HepG2 (cell line): Measurements from ENCODE around the gene AFF2. TPM values are rescaled to one million over a fixed set of nuclear protein-coding genes. Genes with fewer than 3 reads are reported as not detected.

Experiments used
- ATAC-seq: fragments of 200-7000 bp; cut with Tn5 transposase; 3 replicates; pipeline ENCODE4 v1.9.1; 2020; ENCODE audit warnings: mild to moderate bottlenecking, moderate library complexity
- BruUV-seq: library from RNA; stranded (reverse); fragments of 400-500 nt; replicated peaks from 2 replicates; lab custom pipeline; 2021; lab: Mats Ljungman, UMichigan
- CTCF ChIA-PET: fragments of 300-600 bp; formaldehyde crosslinking; extraction: SDS; loops from one replicate; lab custom pipeline; 2021; ENCODE audit warnings: low total read pairs, inconsistent platforms, low intra/inter-chr PET ratio; lab: Yijun Ruan, JAX
- POLR2A ChIA-PET: fragments of 350-600 bp; sonication (Branson Sonifier 250); formaldehyde crosslinking; loops from one replicate; lab custom pipeline; 2020; ENCODE audit warnings: antibody characterized with exemption, inconsistent platforms; lab: Yijun Ruan, JAX
- DNase-seq: peaks from one replicate; pipeline ENCODE4 v3.0.0-alpha.2; 2015; ENCODE audit warnings: low spot score
- FAIRE-seq: peaks from 3 replicates; lab custom pipeline; 2011; peaks lifted over from hg19 to GRCh38; lab: Jason Lieb, UNC
- H2AFZ ChIP-seq: one replicate; pipeline ENCODE4 v1.6.1; 2011; ENCODE audit warnings: low read length, inconsistent platforms
- H3K27ac ChIP-seq: fragments of 300-600 bp; 3 replicates; pipeline ENCODE4 v1.8.0; 2011; ENCODE audit warnings: mixed run types, mild to moderate bottlenecking, mixed read lengths, low read length, inconsistent platforms; ENCODE audit not compliant: insufficient read depth; ENCODE audit errors: extremely low read length
- H3K27me3 ChIP-seq, 2 experiments: fragments of 200-600 bp in 1 of 2; 2 replicates in 1 of 2; 3 replicates in 1 of 2; pipeline versions ENCODE4 v1.6.0 to v1.8.0; 2011; ENCODE audit warnings: low read length in 2 of 2, mild to moderate bottlenecking in 2 of 2, moderate library complexity in 2 of 2, inconsistent platforms in 1 of 2; ENCODE audit not compliant: insufficient read depth in 2 of 2, control insufficient read depth in 1 of 2
- H3K36me3 ChIP-seq, 2 experiments: fragments of 200-600 bp in 1 of 2; replicated peaks in 1 of 2; 2 replicates in 1 of 2; 3 replicates in 1 of 2; pipeline versions ENCODE4 v1.5.1 to v1.8.0; 2011; ENCODE audit warnings: low read length in 2 of 2, inconsistent platforms in 1 of 2; ENCODE audit not compliant: insufficient read depth in 2 of 2, control insufficient read depth in 1 of 2
- H3K4me1 ChIP-seq: 2 replicates; pipeline ENCODE4 v1.5.1; 2012; ENCODE audit warnings: low read length, inconsistent platforms; ENCODE audit not compliant: insufficient read depth
- H3K4me2 ChIP-seq: 2 replicates; pipeline ENCODE4 v1.6.0; 2011; ENCODE audit warnings: low read depth, low read length, inconsistent platforms
- H3K4me3 ChIP-seq, 3 experiments: fragments of 200-600 bp in 1 of 3; sonication (generic), shearing (Covaris generic) in 1 of 3; replicated peaks in 1 of 3; 2 replicates each; pipeline ENCODE4 v1.5.1; 2011 to 2016; ENCODE audit warnings: low read length in 3 of 3, inconsistent platforms in 2 of 3, low read depth in 2 of 3, mild to moderate bottlenecking in 2 of 3, control low read depth in 1 of 3, mixed read lengths in 1 of 3; ENCODE audit not compliant: insufficient read depth in 1 of 3
- H3K79me2 ChIP-seq: one replicate; pipeline ENCODE4 v1.6.1; 2011; ENCODE audit warnings: low read length, inconsistent platforms; ENCODE audit not compliant: insufficient read depth
- H3K9ac ChIP-seq: 2 replicates; pipeline ENCODE4 v1.6.0; 2011; ENCODE audit warnings: mild to moderate bottlenecking, low read depth, low read length, inconsistent platforms; ENCODE audit not compliant: insufficient read depth
- H3K9me3 ChIP-seq: 2 replicates; pipeline ENCODE4 v1.5.1; 2012; ENCODE audit warnings: mild to moderate bottlenecking, low read length
- H4K20me1 ChIP-seq: 2 replicates; pipeline ENCODE4 v1.6.0; 2011; ENCODE audit warnings: inconsistent platforms, mild to moderate bottlenecking, low read length, moderate library complexity; ENCODE audit not compliant: insufficient read depth
- BORCS8-MEF2B ChIP-seq: sonication (generic); formaldehyde crosslinking; IDR thresholded peaks from 2 replicates; pipeline ENCODE4 v1.8.0; 2022; ENCODE audit warnings: mild to moderate bottlenecking, missing genetic modification reagents
- FUBP1 ChIP-seq: sonication (generic); formaldehyde crosslinking; IDR thresholded peaks from 2 replicates; pipeline ENCODE4 v1.5.1; 2020; ENCODE audit warnings: missing genetic modification reagents, mild to moderate bottlenecking, borderline replicate concordance
- MIER2 ChIP-seq: IDR thresholded peaks from 2 replicates; pipeline ENCODE4 v1.6.1; 2016; ENCODE audit warnings: missing biosample characterization, missing genetic modification reagents
- PHF20 ChIP-seq: sonication (generic); formaldehyde crosslinking; IDR thresholded peaks from 2 replicates; pipeline ENCODE4 v1.5.0; 2020; ENCODE audit warnings: mild to moderate bottlenecking, missing genetic modification reagents
- SMARCC2 ChIP-seq: fragments of 450-650 bp; IDR thresholded peaks from 2 replicates; pipeline ENCODE4 v1.6.1; 2017; ENCODE audit warnings: antibody characterized with exemption, mild to moderate bottlenecking
- THAP8 ChIP-seq: sonication (generic); formaldehyde crosslinking; IDR thresholded peaks from 2 replicates; pipeline ENCODE4 v1.5.1; 2020; ENCODE audit warnings: missing genetic modification reagents, mild to moderate bottlenecking, borderline replicate concordance
- ZNF138 ChIP-seq: sonication (generic); formaldehyde crosslinking; IDR thresholded peaks from 2 replicates; pipeline ENCODE4 v1.5.0; 2020; ENCODE audit warnings: mild to moderate bottlenecking, low read depth, missing genetic modification reagents
- WGBS: methylation state at CpG from one replicate; pipeline ENCODE4 v1.1.6; 2017; ENCODE audit warnings: low lambda C conversion rate; 5-methylcytosine and 5-hydroxymethylcytosine counted together
- in situ Hi-C: cut with HindIII; loops from 2 replicates; pipeline ENCODE4 v1.10.0; 2017; ENCODE audit warnings: low pct_unique_long_range_greater_than_20kb; ENCODE audit not compliant: extremely low pct_ligation_motif_present
- intact Hi-C: fragments of 100-400 bp; cut with micrococcal nuclease; formaldehyde crosslinking; loops from one replicate; pipeline ENCODE4 v1.10.0; 2022; ENCODE audit not compliant: unreplicated experiment
- polyA plus RNA-seq, 8 experiments: library from polyadenylated mRNA; depleted of rRNA in 3 of 8; stranded (reverse) in 7 of 8; unstranded in 1 of 8; fragments of >200 nt; fragmentation: Illumina TruSeq in 4 of 8; extraction: Trizol in 4 of 8; gene quantifications; 2 replicates each; pipeline versions ENCODE4 v1.2.1 to v1.2.3, GENCODE V29; 2011 to 2016; ENCODE audit warnings: low read depth in 4 of 8, missing spikeins in 1 of 8, mixed read lengths in 1 of 8; ENCODE audit not compliant: insufficient read depth in 1 of 8
- total RNA-seq, 5 experiments: library from RNA; depleted of rRNA; stranded (reverse); fragments of >200 nt; fragmentation: Illumina TruSeq; extraction: Trizol; gene quantifications; 2 replicates each; pipeline ENCODE4 v1.2.3, GENCODE V29; 2016; ENCODE audit warnings: low read depth in 1 of 5
- TF ChIP-seq, protein P1 (sequence below): sonication (generic); formaldehyde crosslinking; IDR thresholded peaks from 2 replicates; pipeline ENCODE4 v1.4.0; 2020; ENCODE audit warnings: mild to moderate bottlenecking, missing genetic modification reagents

The AFF2 gene
- total and polyA plus RNA-seq, 2 of the 13 experiments (the other 11 are each of a cell fraction or from before 2014, with no cell fraction given) = not detected

DNA sequence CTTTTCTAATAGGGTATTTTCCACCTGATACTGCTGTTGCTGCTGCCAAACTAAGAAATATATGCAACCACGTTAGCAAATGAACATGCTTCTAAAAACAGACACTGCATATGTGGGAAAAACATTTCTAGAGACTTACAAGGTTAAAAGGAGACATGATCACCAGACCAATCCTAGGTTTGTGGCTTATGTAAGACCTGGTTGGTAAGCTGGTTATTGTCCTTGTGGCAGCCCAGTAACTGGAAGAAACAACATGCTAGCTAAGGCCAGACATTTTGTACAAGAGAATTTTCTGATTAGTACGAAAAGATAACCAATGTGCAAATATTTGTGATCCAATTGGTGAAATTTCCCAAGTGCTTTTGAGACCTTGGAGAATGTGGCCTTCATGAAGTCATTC is 112.0 kb downstream of the AFF2 start:
- Histone ChIP-seq H4K20me1 (no peaks in the 10 kb centered on the region), H3K4me3 (no peak overlapping the region), H3K27ac (no peak overlapping the region), H3K9ac (no peak overlapping the region), H2AFZ (no peak overlapping the region), H3K9me3 (no peaks in the 10 kb centered on the region), H3K4me1 (no peaks in the 10 kb centered on the region), H3K27me3 (no peaks in the 10 kb centered on the region), H3K36me3 (no peaks in the 10 kb centered on the region), H3K4me2 (no peak overlapping the region), H3K79me2 (no peaks in the 10 kb centered on the region)
- intact Hi-C loops (no loop called here), in situ Hi-C loops (no loop called here)
- CTCF ChIA-PET = no interaction called here
- no TSS peak for BruUV-seq
- 0% methylated on average over 2 of the region's 2 CpGs for WGBS
- POLR2A ChIA-PET = no interaction called here
- TF ChIP-seq MIER2 (CRISPR knock-in tag) = no peak
- TF ChIP-seq ZNF138 (CRISPR knock-in tag) = no peak
- no peak for TF ChIP-seq BORCS8-MEF2B (CRISPR knock-in tag)
- TF ChIP-seq, protein P1, sequence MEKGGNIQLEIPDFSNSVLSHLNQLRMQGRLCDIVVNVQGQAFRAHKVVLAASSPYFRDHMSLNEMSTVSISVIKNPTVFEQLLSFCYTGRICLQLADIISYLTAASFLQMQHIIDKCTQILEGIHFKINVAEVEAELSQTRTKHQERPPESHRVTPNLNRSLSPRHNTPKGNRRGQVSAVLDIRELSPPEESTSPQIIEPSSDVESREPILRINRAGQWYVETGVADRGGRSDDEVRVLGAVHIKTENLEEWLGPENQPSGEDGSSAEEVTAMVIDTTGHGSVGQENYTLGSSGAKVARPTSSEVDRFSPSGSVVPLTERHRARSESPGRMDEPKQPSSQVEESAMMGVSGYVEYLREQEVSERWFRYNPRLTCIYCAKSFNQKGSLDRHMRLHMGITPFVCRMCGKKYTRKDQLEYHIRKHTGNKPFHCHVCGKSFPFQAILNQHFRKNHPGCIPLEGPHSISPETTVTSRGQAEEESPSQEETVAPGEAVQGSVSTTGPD (CRISPR knock-in tag) = no peak
- TF ChIP-seq THAP8 (CRISPR knock-in tag) = no peak
- TF ChIP-seq PHF20 (CRISPR knock-in tag) = no peak
- DNase-seq (no peak), FAIRE-seq (no peak), ATAC-seq (no peak)

DNA sequence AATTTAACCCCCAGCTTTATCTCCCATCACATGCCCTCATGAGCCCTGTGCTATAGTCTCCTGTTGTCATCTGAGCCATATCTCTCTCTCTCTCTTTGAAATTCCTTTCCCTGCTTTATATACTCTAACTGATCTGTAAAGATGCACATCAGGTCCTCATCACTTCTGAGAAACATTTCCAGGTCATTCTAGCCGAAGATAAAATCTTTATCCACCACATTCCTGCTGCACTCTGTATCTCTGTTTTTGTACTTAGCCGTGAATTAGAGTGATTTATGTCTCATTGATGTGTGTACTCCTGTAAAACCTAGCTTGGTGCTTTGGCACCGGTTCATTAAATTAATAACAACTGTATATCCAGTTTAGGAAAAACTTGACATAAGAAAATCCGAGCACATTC is 113.2 kb downstream of the AFF2 start:
- Histone ChIP-seq H4K20me1 (no peaks in the 10 kb centered on the region), H3K9ac (no peak overlapping the region), H2AFZ (no peak overlapping the region), H3K36me3 (no peaks in the 10 kb centered on the region), H3K4me1 (no peaks in the 10 kb centered on the region), H3K9me3 (no peaks in the 10 kb centered on the region), H3K4me3 (no peak overlapping the region), H3K27me3 (no peaks in the 10 kb centered on the region), H3K79me2 (no peaks in the 10 kb centered on the region), H3K27ac (no peak overlapping the region), H3K4me2 (no peak overlapping the region)
- POLR2A ChIA-PET = no interaction called here
- no peak for DNase-seq
- 0% methylated on average over 4 of the region's 4 CpGs for WGBS
- no TSS peak for BruUV-seq
- TF ChIP-seq FUBP1 (no peak), SMARCC2 (no peak)
- no peak for ATAC-seq
- no peak for FAIRE-seq
- CTCF ChIA-PET = no interaction called here
- in situ Hi-C loops (no loop called here), intact Hi-C loops (no loop called here)
